ENCODE measurements around the gene CCDC197. TPM values are rescaled to one million over a fixed set of nuclear protein-coding genes. Genes with fewer than 3 reads are reported as not detected.

Gene CCDC197
- total RNA-seq, 3 donors from 2014 or later, result not detected

DNA sequence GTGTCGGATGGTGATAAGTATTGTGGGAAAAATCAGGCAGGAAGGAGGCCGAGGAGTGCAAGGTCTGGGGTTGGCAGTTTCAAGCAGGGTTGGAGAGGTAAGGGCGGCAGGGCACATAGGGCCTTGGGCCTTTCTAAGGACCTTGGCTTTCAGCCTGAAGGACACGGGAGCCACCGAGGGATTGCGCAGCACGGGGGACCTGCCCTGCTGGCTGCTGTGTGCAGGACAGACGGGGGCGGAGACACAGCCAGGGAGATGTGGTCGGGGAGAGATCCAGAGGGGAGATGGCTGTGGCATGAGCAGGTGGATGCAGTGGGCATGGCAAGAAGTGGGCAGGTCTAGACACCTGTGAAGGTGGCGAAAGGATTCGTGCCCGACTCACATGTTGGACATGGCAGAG, 43.7 kb downstream of the CCDC197 start:
- no peak overlapping the region for H3K4me3 ChIP-seq
- H3K9me3 ChIP-seq, result no peaks in the 10 kb centered on the region
- TF ChIP-seq, protein P1, sequence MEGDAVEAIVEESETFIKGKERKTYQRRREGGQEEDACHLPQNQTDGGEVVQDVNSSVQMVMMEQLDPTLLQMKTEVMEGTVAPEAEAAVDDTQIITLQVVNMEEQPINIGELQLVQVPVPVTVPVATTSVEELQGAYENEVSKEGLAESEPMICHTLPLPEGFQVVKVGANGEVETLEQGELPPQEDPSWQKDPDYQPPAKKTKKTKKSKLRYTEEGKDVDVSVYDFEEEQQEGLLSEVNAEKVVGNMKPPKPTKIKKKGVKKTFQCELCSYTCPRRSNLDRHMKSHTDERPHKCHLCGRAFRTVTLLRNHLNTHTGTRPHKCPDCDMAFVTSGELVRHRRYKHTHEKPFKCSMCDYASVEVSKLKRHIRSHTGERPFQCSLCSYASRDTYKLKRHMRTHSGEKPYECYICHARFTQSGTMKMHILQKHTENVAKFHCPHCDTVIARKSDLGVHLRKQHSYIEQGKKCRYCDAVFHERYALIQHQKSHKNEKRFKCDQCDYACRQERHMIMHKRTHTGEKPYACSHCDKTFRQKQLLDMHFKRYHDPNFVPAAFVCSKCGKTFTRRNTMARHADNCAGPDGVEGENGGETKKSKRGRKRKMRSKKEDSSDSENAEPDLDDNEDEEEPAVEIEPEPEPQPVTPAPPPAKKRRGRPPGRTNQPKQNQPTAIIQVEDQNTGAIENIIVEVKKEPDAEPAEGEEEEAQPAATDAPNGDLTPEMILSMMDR (IDR thresholded peaks at IDR 0.05), result no peak
- ATAC-seq (no peak), DNase-seq (peak in 1 of 3 donors; percentile 8)
- intact Hi-C loops (cut with DNase I, micrococcal nuclease), result no loop called here
- no peaks in the 10 kb centered on the region for H3K4me1 ChIP-seq (ENCODE audit: low read depth)
- no peaks in the 10 kb centered on the region for H3K36me3 ChIP-seq (ENCODE audit: low read depth)

DNA sequence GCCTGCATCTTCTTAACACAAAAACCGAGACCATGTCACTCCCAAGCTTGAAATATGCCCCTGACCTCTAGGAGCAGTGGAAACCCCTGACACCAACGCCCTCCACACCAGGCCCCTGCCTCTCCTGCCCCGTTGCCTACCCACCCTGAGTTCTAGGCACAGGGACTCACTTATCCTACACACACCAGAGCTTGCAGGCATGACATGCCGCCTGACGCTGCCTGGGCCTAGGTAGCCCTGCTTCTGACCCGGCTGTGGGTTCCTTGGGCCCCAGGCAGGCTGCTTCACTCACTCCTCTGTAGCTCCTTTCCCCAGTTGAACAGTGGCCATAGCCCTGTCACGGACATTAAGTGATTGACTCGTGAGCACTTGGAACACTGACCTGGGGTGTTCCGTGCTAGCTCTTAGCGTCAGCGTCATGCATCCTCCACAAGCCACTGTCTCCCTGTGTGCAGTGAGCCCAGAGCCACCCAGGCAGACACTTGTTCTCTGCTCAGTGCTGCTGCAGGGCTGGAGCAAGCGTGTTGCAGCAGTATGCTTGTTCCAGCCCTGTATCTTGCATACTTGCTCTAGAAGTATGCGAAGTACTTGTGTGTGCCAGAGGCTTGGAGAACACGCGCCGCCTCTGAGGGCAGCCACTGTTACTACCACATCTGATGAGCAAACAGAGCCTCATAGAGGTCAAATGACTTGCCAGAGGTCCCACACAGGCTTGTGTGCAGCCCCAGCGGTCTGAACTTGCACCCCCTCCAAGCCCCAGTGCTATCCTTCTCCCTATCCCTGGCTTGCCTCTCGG, 44.6 kb downstream of the CCDC197 start:
- Histone ChIP-seq H3K4me3 (no peak overlapping the region), H3K4me1 (ENCODE audit: low read depth) (no peaks in the 10 kb centered on the region), H3K9me3 (no peaks in the 10 kb centered on the region), H3K36me3 (ENCODE audit: low read depth) (no peaks in the 10 kb centered on the region)
- TF ChIP-seq, protein P1 (IDR thresholded peaks at IDR 0.05), result no peak
- ATAC-seq (peak; percentile 11), DNase-seq (peak in 1 of 3 donors; percentile 20)
- intact Hi-C loops (cut with DNase I, micrococcal nuclease), result no loop called here

DNA sequence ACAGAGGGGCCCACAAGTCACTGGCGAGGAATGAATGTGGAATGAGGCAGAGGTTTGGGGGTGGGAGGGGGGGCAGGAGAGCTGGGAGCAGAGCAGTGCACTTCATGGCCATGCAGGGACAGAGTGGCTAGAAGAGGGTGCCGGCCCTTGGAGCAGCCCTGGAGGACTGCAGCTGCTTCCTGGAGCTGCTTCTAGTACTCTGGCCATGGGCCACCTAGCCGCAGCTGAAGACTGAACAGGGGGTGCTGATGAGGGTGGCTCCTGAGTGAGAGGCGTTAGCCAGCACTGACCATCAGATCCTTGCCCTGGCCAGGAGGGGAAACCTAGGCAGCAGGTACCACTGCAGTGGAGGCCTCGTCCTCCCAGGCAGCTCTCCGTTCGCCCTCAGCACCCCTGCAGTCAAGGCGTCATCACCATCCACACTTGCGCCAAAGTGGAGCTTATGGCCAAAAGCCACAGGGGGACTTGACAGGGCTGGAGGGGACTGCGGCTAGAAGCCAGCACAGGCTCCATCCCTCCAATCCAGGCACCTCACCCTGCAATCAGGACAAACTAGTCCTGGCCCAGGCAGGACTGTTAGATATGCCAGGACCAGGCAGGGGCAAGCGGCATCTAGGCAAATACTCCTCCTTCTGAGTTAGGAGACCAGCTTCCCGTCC, 45.5 kb downstream of the CCDC197 start:
- Histone ChIP-seq H3K9me3 (no peaks in the 10 kb centered on the region), H3K4me3 (no peak overlapping the region), H3K36me3 (ENCODE audit: low read depth) (no peaks in the 10 kb centered on the region), H3K4me1 (ENCODE audit: low read depth) (no peaks in the 10 kb centered on the region)
- intact Hi-C loops (cut with DNase I, micrococcal nuclease), result no loop called here
- DNase-seq (peak in 1 of 3 donors; percentile 19), ATAC-seq (peak; percentile 5)
- TF ChIP-seq, protein P1 (IDR thresholded peaks at IDR 0.05), result no peak

DNA sequence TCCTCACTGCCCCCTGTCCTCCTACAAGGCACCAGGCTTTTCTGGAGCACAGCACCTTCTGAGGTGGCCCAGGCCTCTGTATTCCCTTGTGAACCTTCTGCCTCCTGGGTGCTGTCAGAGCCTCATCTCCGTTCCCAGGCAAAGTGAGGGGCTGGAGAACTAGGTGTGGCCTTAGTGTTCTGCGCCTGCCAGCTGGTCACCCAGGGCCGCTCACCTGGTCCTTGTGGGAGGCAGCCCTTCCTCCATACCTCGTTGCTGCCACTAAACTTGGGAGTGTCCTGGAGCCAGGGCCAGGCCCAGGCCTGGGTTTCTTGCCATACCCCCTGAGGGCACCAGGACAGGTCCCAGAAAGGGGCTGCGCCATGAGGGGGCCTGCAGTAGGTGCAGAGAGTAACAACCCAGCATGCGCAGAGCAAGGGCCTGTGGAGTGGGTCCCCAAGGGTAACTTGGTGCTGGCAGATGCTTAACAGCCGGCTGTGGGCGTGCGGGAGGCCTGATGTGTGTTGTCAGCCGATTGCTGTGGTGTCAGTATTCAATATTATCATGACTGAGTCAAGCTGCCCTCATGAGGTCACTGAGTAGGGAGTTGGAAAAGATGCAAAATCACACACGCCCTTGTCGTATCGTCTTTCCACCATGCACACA, 46.1 kb downstream of the CCDC197 start:
- Histone ChIP-seq H3K4me3 (no peak overlapping the region), H3K36me3 (ENCODE audit: low read depth) (no peaks in the 10 kb centered on the region), H3K9me3 (no peaks in the 10 kb centered on the region), H3K4me1 (ENCODE audit: low read depth) (no peaks in the 10 kb centered on the region)
- TF ChIP-seq, protein P1 (IDR thresholded peaks at IDR 0.05), result no peak
- DNase-seq (peak in 1 of 3 donors; percentile 22), ATAC-seq (peak; percentile 23)
- intact Hi-C loops (cut with DNase I, micrococcal nuclease), result no loop called here

DNA sequence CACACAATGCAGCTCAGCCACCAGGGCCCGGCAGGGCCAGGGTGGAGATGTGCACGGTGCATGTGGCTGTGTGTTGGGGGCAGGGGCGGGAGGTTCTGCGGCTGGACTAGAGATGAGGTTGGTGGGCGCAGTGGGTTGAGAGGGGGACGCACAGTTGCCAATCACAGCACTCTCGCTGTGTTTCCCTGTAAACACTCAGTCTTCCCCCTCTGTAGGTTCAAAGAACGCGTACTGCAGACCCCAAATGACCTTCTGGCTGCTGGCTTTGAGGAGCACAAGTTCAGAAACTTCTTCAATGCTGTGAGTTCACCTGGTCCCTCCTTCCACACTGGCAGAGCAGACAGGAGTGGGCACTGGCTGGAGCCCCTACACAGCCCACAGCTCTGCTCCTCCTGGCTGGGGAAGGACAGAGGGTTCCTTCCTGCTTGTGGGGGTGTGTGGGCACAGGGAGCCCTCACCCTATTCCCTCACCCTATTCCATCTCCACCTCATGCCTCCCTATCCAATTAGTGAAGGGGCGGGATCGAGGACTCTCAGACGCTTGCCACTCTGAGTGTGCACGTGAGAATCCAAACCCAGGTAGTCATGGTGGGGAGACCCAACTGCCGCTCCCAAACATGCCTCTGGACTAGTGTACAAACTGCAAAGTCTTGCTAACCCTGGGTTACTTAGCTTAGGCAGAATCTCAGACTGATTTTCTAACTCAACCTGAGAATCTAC, 46.8 kb downstream of the CCDC197 start:
- TF ChIP-seq, protein P1 (IDR thresholded peaks at IDR 0.05), result no peak
- H3K4me1 ChIP-seq (ENCODE audit: low read depth), result no peaks in the 10 kb centered on the region
- no peaks in the 10 kb centered on the region for H3K9me3 ChIP-seq
- H3K36me3 ChIP-seq (ENCODE audit: low read depth), result no peaks in the 10 kb centered on the region
- H3K4me3 ChIP-seq, result no peak overlapping the region
- intact Hi-C loops (cut with DNase I, micrococcal nuclease), result no loop called here
- peak in 1 of 3 donors; percentile 16 for DNase-seq
- no peak for ATAC-seq
